ENCODE results near the gene TTN. TPM values are rescaled to one million over a fixed set of nuclear protein-coding genes. Genes with fewer than 3 reads are reported as not detected.

TTN gene
- total and polyA plus RNA-seq, 10 of the 15 experiments (the other 5 are each of a cell fraction or from before 2014, with no cell fraction given) = 0.15 to 9.0 (median 1.8) TPM

GRCh38 chr2:178514664-178515063, 292.6 kb downstream of the TTN start (continued):
- TF ChIP-seq CUX1 (IDR thresholded peaks at IDR 0.05; ENCODE audit: insufficient replicate concordance, low read depth, low read length) (no peak), JUNB (IDR thresholded peaks at IDR 0.05) (peak; percentile 18; the same call in 1 of the 2 replicates), ZNF24 (IDR thresholded peaks at IDR 0.05) (no peak), BACH1 (IDR thresholded peaks at IDR 0.05; ENCODE audit: borderline replicate concordance) (peak; percentile 52), TBL1XR1 (IDR thresholded peaks at IDR 0.05; ENCODE audit: low read depth, low read length) (no peak), ZBTB11 (CRISPR knock-in tag; IDR thresholded peaks at IDR 0.05) (no peak), ZNF592 (IDR thresholded peaks at IDR 0.05) (no peak), RELA (IDR thresholded peaks at IDR 0.05; ENCODE audit: borderline replicate concordance, partially characterized antibody) (no peak), MYB (IDR thresholded peaks at IDR 0.05; ENCODE audit: borderline replicate concordance, low read depth, low read length) (no peak), CREB1 (IDR thresholded peaks at IDR 0.05; ENCODE audit: low read depth) (no peak), NRF1 (conservative IDR thresholded peaks at IDR 0.05; ENCODE audit: low read depth, low read length) (no peak), ZZZ3 (IDR thresholded peaks at IDR 0.05; ENCODE audit: control insufficient read depth, insufficient read length, low read depth) (no peak), POU2F2 (IDR thresholded peaks at IDR 0.05; ENCODE audit: borderline replicate concordance, low read depth, low read length) (no peak)
- TF ChIP-seq, protein P1, sequence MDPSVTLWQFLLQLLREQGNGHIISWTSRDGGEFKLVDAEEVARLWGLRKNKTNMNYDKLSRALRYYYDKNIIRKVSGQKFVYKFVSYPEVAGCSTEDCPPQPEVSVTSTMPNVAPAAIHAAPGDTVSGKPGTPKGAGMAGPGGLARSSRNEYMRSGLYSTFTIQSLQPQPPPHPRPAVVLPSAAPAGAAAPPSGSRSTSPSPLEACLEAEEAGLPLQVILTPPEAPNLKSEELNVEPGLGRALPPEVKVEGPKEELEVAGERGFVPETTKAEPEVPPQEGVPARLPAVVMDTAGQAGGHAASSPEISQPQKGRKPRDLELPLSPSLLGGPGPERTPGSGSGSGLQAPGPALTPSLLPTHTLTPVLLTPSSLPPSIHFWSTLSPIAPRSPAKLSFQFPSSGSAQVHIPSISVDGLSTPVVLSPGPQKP (IDR thresholded peaks at IDR 0.05; ENCODE audit: low read depth, low read length) = no peak

All from GM12878 (cell line).